Measurements from ENCODE around the gene KCNAB2.

The KCNAB2 gene

GRCh38 chr1:6092211-6092610 lies 46.5 kb downstream of the KCNAB2 start:
- ATAC-seq (replicated peaks) (no peak), DNase-seq (no peak)
- peaks cover 0 to 2% of the 10 kb centered on the region in 2 donors for H3K4me1 Mint-ChIP-seq
- H3K27me3 Mint-ChIP-seq: no peaks in the 10 kb centered on the region
- H3K9me3 Mint-ChIP-seq: no peaks in the 10 kb centered on the region
- H3K36me3 Mint-ChIP-seq: peaks cover 33 to 56% of the 10 kb centered on the region in 2 donors
- H3K27ac Mint-ChIP-seq: no peak overlapping the region
- no peak overlapping the region for H3K4me3 Mint-ChIP-seq

GRCh38 chr1:6093071-6093470 lies 47.4 kb downstream of the KCNAB2 start:
- H3K9me3 Mint-ChIP-seq: no peaks in the 10 kb centered on the region
- no peaks in the 10 kb centered on the region for H3K27me3 Mint-ChIP-seq

GRCh38 chr1:6093611-6094010 lies 47.9 kb downstream of the KCNAB2 start:
- H3K36me3 Mint-ChIP-seq: peaks cover 44 to 63% of the 10 kb centered on the region in 2 donors
- H3K4me3 Mint-ChIP-seq: no peak overlapping the region
- no peaks in the 10 kb centered on the region for H3K27me3 Mint-ChIP-seq
- H3K9me3 Mint-ChIP-seq: no peaks in the 10 kb centered on the region
- ATAC-seq (replicated peaks) (no peak), DNase-seq (no peak)
- no peak overlapping the region for H3K27ac Mint-ChIP-seq
- peaks cover 0 to 8% of the 10 kb centered on the region in 2 donors for H3K4me1 Mint-ChIP-seq

More at GRCh38 chr1:6093071-6093470, 47.4 kb downstream of the KCNAB2 start:
- Mint-ChIP-seq H3K4me1 (peaks cover 0 to 8% of the 10 kb centered on the region in 2 donors), H3K36me3 (peaks cover 40 to 60% of the 10 kb centered on the region in 2 donors), H3K27ac (no peak overlapping the region), H3K4me3 (no peak overlapping the region)
- no peak for ATAC-seq (replicated peaks)
- no peak for DNase-seq

DNA sequence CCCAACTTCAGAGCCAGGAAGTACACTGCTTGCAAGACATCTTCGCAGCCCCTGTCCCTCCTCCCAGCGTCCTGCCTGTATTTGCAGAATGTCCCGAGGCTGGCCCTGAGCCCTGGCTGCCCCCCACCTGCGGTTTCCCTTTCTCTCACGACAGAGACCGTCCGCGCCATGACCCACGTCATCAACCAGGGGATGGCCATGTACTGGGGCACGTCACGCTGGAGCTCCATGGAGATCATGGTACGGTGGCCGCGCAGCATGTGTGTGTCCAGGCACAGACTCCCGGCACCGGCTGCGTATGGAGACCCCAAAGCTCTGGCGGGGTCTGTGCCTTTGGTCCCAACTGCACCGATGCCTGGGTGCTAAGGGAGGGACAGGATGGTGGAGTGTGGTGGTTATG lies 48.6 kb downstream of the KCNAB2 start:
- peak overlapping the region; percentile 26 for H3K27ac Mint-ChIP-seq
- DNase-seq (no peak), ATAC-seq (replicated peaks) (no peak)
- H3K9me3 Mint-ChIP-seq: no peaks in the 10 kb centered on the region
- H3K4me3 Mint-ChIP-seq: no peak overlapping the region
- peaks cover 45 to 62% of the 10 kb centered on the region in 2 donors for H3K36me3 Mint-ChIP-seq
- no peaks in the 10 kb centered on the region for H3K27me3 Mint-ChIP-seq
- peaks cover 0 to 8% of the 10 kb centered on the region in 2 donors for H3K4me1 Mint-ChIP-seq

GRCh38 chr1:6094801-6095505 lies 49.3 kb downstream of the KCNAB2 start:
- ATAC-seq (replicated peaks) (no peak), DNase-seq (no peak)
- peaks cover 0 to 8% of the 10 kb centered on the region in 2 donors for H3K4me1 Mint-ChIP-seq
- no peak overlapping the region for H3K27ac Mint-ChIP-seq
- peaks cover 46 to 58% of the 10 kb centered on the region in 2 donors for H3K36me3 Mint-ChIP-seq
- no peaks in the 10 kb centered on the region for H3K9me3 Mint-ChIP-seq
- H3K27me3 Mint-ChIP-seq: no peaks in the 10 kb centered on the region
- H3K4me3 Mint-ChIP-seq: no peak overlapping the region

GRCh38 chr1:6095511-6096242 lies 50.0 kb downstream of the KCNAB2 start:
- H3K4me1 Mint-ChIP-seq: peaks cover 0 to 8% of the 10 kb centered on the region in 2 donors
- no peaks in the 10 kb centered on the region for H3K9me3 Mint-ChIP-seq

GRCh38 chr1:6096243-6097116 lies 50.8 kb downstream of the KCNAB2 start:
- H3K9me3 Mint-ChIP-seq: no peaks in the 10 kb centered on the region

More at GRCh38 chr1:6095511-6096242, 50.0 kb downstream of the KCNAB2 start:
- Mint-ChIP-seq H3K27ac (no peak overlapping the region), H3K36me3 (peaks cover 46 to 56% of the 10 kb centered on the region in 2 donors), H3K27me3 (no peaks in the 10 kb centered on the region), H3K4me3 (no peak overlapping the region)
- ATAC-seq (replicated peaks): no peak
- DNase-seq: no peak

GRCh38 chr1:6097117-6097595 lies 51.5 kb downstream of the KCNAB2 start:
- no peak overlapping the region for H3K4me3 Mint-ChIP-seq
- DNase-seq (no peak), ATAC-seq (replicated peaks) (no peak)
- peaks cover 0 to 8% of the 10 kb centered on the region in 2 donors for H3K4me1 Mint-ChIP-seq
- H3K9me3 Mint-ChIP-seq: no peaks in the 10 kb centered on the region
- H3K36me3 Mint-ChIP-seq: peaks cover 38 to 43% of the 10 kb centered on the region in 2 donors
- H3K27ac Mint-ChIP-seq: peak overlapping the region; percentile 57
- H3K27me3 Mint-ChIP-seq: peaks cover 0 to under 1% of the 10 kb centered on the region in 2 donors

More at GRCh38 chr1:6096243-6097116, 50.8 kb downstream of the KCNAB2 start:
- Mint-ChIP-seq H3K4me3 (peak overlapping the region in 1 of 2 donors; percentile 17), H3K27ac (no peak overlapping the region), H3K36me3 (peaks cover 41 to 48% of the 10 kb centered on the region in 2 donors), H3K27me3 (no peaks in the 10 kb centered on the region), H3K4me1 (peaks cover 0 to 8% of the 10 kb centered on the region in 2 donors)
- ATAC-seq (replicated peaks): no peak
- DNase-seq: no peak

DNA sequence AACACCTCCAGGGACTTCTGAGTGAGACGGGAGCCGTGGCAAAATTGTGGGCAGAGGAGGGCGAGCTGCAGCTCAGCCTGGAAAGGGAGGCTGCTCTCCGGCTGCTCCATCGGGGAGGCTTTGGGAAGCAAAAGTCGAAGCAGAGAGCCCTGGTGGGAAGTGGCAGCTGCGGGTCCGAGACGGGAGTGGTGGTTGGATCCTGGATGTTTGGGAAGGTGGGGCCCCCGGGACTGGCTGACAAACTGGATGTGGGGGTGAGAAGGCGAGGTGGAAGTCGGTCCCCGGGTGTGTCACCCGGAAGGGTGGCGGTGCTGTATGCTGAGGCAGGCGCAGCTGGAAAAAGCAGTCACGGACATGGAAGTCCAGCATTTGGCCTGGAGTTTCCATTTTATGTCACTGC lies 52.1 kb downstream of the KCNAB2 start:
- Mint-ChIP-seq H3K4me1 (peaks cover 0 to 8% of the 10 kb centered on the region in 2 donors), H3K27me3 (peaks cover 0 to 7% of the 10 kb centered on the region in 2 donors), H3K27ac (no peak overlapping the region), H3K4me3 (no peak overlapping the region), H3K36me3 (peaks cover 34 to 38% of the 10 kb centered on the region in 2 donors), H3K9me3 (no peaks in the 10 kb centered on the region)
- DNase-seq (no peak), ATAC-seq (replicated peaks) (no peak)

GRCh38 chr1:6098303-6099215 lies 52.9 kb downstream of the KCNAB2 start:
- peak overlapping the region; percentile 70 for H3K27ac Mint-ChIP-seq

DNA sequence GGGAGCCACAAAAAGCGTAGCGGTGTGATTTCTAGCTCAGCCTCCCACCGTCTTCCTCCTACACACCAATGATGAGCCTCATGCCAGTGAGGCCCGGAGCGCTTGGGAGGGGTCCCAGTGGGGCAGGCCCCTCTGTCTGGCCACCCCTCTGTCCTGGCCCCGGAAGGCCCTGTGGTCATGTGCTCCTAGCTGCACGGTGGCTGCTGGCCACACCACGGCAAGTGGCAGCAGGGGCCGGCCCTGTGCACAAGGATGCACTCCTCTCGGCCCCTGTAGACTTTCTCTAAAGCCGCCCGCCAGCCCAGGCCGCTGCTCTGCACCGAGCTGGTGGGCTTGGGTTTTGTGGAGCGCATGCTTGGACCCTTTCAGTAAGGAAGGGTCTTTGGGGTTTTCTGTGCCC lies 53.6 kb downstream of the KCNAB2 start:
- no peak for ATAC-seq (replicated peaks)

More at GRCh38 chr1:6098303-6099215, 52.9 kb downstream of the KCNAB2 start:
- no peak overlapping the region for H3K4me3 Mint-ChIP-seq
- DNase-seq: no peak
- H3K27me3 Mint-ChIP-seq: peaks cover 0 to 10% of the 10 kb centered on the region in 2 donors
- ATAC-seq (replicated peaks): no peak
- peaks cover 0 to 8% of the 10 kb centered on the region in 2 donors for H3K4me1 Mint-ChIP-seq
- H3K36me3 Mint-ChIP-seq: peaks cover 31 to 33% of the 10 kb centered on the region in 2 donors
- H3K9me3 Mint-ChIP-seq: no peaks in the 10 kb centered on the region

GRCh38 chr1:6099787-6100765 lies 54.4 kb downstream of the KCNAB2 start:
- H3K27me3 Mint-ChIP-seq: peaks cover 0 to 10% of the 10 kb centered on the region in 2 donors
- ATAC-seq (replicated peaks) (peak; percentile 25 to 37), DNase-seq (no peak)
- H3K4me3 Mint-ChIP-seq: no peak overlapping the region
- H3K4me1 Mint-ChIP-seq: peaks cover 0 to 7% of the 10 kb centered on the region in 2 donors
- no peak overlapping the region for H3K27ac Mint-ChIP-seq
- H3K36me3 Mint-ChIP-seq: peaks cover 24 to 26% of the 10 kb centered on the region in 2 donors
- no peaks in the 10 kb centered on the region for H3K9me3 Mint-ChIP-seq

More for the DNA sequence above, 53.6 kb downstream of the KCNAB2 start:
- DNase-seq: no peak
- peaks cover 0 to 7% of the 10 kb centered on the region in 2 donors for H3K4me1 Mint-ChIP-seq
- no peak overlapping the region for H3K4me3 Mint-ChIP-seq
- peak overlapping the region; percentile 14 for H3K27ac Mint-ChIP-seq
- no peaks in the 10 kb centered on the region for H3K9me3 Mint-ChIP-seq
- peaks cover 0 to 10% of the 10 kb centered on the region in 2 donors for H3K27me3 Mint-ChIP-seq
- H3K36me3 Mint-ChIP-seq: peaks cover 26% of the 10 kb centered on the region in 2 donors
